GM18868 (cell line): ENCODE data around the gene LHPP.

ENCODE experiments used
- ATAC-seq: cut with Tn5 transposase; IDR thresholded peaks from one replicate; pipeline ENCODE4 v1.9.1; 2021; ENCODE audit warnings: mild to moderate bottlenecking, moderate library complexity; ENCODE audit not compliant: unreplicated experiment

The LHPP gene

DNA sequence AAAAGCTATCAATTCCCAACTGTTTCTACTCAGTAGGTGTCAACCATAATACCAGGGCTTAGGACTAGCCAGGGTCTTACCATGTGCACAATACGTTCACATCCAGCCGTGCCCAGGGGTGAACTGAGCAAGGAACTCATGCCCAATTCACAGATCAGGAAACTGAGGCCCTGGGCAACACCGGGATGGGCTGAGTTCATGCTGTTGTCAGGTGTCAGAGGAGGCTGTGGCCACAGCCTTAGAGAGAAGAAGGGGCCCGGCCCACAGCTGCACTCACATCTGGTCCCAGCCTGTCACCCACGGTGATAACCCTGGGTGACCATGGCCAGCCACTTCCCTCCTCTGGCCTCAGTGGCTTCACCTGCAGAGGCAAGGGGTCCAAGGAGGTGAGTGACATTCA is 190.6 kb downstream of the LHPP start:
- no peak for ATAC-seq

DNA sequence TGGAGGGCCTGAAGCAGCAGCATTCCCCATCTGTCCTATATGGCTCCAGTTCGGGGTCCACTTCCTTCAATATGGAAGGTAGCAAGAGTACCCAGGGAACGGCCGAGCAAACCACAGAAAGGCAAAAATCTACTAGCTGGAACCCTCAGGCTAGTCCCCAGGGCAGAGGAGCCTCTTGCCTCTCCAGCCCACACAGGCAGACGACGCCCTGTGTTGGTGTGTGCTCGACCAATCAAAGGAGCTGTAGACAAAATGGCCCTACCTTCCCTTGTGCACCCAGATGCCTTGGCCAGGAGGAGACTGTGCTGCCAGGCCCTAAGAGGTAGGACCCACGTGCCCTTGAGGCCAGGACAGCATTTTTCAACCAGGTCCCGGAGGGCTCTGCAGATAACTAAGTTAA is 191.1 kb downstream of the LHPP start:
- ATAC-seq: no peak

DNA sequence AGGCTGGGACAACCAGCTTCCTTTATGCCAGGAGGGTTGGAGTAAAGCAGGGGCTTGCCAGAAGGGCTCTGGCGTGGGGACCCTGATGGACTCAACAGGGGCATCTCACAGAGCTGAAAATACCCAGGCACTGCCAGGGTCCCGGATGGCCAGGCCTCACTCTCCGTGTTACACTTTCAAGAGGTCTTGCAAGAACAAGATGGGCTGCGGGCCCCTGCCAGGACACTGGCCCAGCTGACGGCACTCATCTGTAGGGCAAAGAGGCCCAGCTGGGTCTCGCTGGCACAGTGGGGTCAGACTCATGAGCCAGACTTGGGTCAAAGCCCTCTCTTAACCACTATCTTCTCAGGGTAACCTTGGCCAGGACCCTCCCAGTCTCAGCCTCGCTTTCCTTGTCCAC is 191.7 kb downstream of the LHPP start:
- ATAC-seq: no peak

- ATAC-seq: no peak
These were observed 192.4 kb downstream of the LHPP start for GRCh38 chr10:124653811-124654651.

- ATAC-seq: no peak
These were observed 193.1 kb downstream of the LHPP start for GRCh38 chr10:124654686-124655085.

- ATAC-seq: no peak
These were observed 193.8 kb downstream of the LHPP start for GRCh38 chr10:124655191-124656112.

- no peak for ATAC-seq
These were observed 194.5 kb downstream of the LHPP start for GRCh38 chr10:124656113-124656490.

- ATAC-seq: no peak
These were observed 194.9 kb downstream of the LHPP start for GRCh38 chr10:124656541-124656940.

DNA sequence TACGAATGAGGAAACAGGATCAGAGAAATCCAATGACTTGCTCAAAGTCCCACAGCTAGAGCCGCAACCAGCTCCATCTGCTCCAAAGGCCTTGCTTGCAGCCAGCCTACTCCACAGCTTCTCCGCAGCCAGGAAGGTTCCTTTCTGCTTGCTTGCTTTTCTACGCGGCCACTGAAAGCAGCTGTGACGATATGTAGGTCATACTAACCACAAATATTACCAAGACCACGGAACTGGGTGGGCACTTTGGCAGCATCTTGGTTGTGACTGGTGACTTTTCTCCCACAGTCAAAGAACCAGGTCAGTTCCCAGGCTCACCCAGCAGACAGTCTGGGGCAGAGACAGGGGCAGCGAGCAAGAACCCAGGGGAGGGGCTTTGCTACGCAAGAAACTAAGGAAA is 196.2 kb downstream of the LHPP start:
- ATAC-seq: no peak

DNA sequence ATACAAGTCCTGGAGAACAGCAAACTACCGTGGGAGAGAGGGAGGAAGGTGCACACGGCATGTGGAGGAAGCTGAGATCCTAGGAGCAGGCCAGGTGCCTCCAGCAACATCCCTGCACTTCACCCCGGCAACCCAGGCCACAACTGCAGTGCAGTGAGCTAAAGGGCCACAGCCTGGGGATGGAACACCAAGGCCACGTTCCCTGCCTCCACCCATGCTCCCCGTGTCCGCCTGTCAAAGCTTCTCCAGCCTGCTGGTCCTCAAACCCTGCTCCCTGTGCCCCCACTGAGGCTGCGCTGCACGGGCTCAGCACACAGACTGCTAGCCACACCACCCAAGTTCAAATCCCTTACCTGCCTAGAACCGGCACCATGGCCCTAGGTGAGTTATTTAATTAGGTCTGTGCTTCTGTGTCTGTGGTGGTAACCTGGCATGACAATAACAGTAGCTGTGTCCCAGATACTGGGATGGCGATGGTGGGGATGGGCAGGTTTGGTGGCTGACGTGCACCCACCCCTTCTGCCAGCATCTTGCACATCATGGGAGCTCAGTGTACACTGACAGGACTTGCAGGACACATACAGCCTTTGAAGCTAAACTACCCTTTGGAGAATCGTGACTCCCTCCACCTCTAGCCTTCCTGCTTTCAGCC is 197.1 kb downstream of the LHPP start:
- no peak for ATAC-seq

DNA sequence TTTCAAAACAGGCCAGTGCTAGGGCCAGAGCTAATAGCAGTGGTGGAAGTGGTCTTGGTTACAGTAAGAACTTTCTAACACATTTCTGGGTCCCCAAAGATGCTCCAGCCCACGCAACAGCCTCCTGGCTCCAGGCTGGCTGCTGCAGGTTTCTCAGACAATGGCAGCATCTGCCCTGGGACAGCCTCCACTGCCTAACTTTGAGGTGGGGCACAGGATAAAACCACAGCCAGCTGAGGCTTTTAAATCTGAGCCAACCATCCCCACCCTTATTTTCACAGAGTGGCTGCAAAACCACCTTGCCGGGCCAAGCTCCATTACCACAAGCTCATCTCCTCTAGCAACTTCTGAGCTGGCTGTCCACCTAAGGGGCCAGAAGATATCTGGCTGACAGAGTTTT is 197.8 kb downstream of the LHPP start:
- ATAC-seq: no peak

DNA sequence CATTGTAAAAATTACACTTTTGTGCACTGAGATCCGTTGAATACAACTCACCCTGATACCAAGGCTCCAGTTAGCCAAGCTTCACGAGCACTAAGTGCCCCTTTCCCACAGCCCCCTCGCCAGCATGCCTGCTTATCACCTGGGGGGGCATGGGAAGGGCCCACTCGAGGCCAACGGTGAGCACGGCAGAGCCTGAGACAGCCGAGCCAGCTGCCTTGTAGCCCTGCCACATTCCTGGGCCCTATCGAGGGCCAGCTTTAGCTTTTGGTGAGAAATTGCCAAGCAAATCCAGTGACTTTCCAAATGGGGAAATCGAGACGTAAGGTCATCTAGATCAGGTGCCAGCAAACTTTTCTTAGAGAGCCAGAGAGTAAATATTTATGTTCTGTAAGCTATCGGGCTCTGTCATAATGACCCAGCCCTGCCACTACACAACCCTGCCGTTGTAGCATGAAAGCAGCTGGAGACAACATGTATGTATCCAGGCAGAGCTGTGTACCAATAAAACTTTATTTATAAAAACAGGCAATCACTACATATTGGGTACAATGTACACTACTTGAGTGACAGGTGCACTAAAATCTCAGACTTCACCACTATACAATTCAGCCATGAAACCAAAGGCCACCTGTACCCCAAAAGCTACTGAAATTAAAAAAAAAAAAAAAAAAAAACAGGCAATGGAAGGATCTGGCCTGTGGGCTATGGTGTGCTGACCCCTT is 198.9 kb downstream of the LHPP start:
- no peak for ATAC-seq

DNA sequence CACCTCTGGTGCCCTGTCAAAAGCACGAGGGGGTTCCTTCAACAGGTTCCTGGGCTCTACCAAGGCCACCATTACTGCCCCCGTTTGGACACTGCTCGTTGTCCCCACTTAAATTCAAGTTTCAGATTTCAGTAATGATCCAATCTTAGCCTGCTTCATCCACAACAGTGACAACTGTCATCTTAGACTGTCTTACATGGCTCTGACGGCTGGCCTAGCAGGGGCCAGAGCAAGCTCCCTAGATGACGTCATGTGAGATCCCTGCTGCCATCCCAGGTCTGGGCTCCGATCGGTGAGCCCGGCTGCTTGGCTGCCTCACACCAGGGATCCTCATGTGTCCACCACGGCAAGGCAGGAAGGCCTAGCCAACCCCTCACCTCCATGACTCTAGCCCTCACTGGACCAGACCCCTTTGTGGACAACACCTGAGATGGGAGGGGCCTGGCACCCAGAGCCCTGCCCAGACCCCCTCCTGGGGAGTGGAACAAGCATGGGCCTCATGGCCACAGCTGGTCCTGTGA is 200.1 kb downstream of the LHPP start:
- ATAC-seq: no peak

DNA sequence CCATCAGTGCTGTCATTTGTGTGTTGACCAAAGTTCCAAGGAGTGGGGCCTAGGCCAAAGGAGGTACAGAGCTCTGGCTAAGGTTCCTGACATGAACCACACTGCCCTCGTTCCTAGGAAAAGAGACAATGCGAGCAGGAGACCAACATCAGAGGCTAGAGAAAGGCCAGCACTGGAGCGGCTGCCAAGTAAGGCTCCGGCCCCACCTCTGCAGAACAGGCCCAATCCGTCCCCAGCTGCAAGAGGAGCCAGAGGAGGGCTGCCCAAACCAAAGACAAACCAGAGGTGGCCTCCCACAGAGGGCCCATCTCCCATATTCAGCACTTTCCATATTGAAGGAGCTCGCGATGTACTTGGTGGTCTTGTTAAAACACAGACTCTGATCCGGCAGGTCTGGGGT is 201.6 kb downstream of the LHPP start:
- no peak for ATAC-seq
